GM12864 (cell line): ENCODE measurements around the gene TPSD1.

Experiments used
- DNase-seq: peaks from one replicate; pipeline ENCODE4 v3.0.0-alpha.2; 2011; ENCODE audit warnings: low read depth
- H3K4me3 ChIP-seq: 2 replicates; pipeline ENCODE4 v1.5.1; 2011; ENCODE audit warnings: mild to moderate bottlenecking, low read depth, low read length, control low read depth
- TF ChIP-seq, protein P1 (sequence below): IDR thresholded peaks from 2 replicates; pipeline ENCODE4 v1.5.1; 2011; ENCODE audit warnings: low read depth, mild to moderate bottlenecking, moderate library complexity, low read length, control low read depth, inconsistent platforms; ENCODE audit errors: missing control alignments

Gene TPSD1

DNA sequence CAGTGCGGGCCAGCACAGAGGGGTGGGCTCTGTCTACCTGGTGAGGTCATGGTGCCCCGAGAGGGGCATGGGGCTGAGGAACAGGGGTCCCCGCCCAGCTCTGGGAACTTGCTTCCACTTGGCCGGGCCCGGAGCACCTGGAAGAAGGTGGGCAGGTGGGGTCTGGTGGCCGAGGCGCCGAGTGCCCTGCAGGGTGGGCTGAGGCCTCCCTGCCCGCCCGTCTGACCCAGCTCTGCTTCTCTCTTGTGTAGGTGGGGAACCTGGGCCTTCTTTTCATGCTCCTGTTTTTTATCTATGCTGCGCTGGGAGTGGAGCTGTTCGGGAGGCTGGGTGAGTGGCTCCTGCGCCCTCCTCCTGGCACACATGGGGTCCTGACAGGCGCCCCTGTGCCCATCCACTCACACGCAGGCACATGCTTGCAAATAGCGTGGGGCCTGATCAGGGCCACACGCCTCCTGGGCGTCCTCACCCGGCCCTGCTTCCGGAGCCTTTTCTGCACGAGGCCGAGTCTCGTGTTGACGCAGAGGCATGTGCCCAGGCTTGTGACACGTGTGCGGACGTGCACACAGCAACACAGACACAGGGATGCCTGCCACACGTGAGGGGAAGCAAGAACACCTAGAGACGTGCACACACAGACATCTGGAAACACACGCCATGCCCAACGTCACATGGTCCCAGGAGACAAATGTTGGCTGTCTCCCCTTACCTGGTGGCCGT, 39.0 kb upstream of the TPSD1 start:
- TF ChIP-seq, protein P1, sequence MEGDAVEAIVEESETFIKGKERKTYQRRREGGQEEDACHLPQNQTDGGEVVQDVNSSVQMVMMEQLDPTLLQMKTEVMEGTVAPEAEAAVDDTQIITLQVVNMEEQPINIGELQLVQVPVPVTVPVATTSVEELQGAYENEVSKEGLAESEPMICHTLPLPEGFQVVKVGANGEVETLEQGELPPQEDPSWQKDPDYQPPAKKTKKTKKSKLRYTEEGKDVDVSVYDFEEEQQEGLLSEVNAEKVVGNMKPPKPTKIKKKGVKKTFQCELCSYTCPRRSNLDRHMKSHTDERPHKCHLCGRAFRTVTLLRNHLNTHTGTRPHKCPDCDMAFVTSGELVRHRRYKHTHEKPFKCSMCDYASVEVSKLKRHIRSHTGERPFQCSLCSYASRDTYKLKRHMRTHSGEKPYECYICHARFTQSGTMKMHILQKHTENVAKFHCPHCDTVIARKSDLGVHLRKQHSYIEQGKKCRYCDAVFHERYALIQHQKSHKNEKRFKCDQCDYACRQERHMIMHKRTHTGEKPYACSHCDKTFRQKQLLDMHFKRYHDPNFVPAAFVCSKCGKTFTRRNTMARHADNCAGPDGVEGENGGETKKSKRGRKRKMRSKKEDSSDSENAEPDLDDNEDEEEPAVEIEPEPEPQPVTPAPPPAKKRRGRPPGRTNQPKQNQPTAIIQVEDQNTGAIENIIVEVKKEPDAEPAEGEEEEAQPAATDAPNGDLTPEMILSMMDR, result no peak
- H3K4me3 ChIP-seq, result no peak overlapping the region
- DNase-seq, result no peak

DNA sequence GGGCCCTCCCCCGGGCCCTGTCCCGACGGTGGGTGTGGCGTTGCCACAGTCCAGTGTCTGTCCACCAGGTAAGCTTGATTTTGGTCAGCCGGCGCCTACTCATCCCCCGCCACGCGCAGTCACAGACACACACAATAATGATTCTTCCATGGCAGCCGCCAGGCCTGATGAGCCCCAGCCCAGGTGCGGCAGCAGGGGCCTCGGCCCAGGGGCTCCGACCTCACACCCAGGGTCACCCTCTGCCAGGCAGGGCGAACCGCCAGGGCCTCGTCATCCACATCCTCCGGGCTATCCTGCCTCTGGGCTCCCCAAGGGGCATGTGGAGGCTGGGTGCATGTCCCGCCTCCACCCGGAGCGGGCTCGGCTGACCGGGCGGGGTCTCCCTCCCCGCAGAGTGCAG, 38.3 kb upstream of the TPSD1 start:
- TF ChIP-seq, protein P1, result no peak
- H3K4me3 ChIP-seq, result no peak overlapping the region
- no peak for DNase-seq

DNA sequence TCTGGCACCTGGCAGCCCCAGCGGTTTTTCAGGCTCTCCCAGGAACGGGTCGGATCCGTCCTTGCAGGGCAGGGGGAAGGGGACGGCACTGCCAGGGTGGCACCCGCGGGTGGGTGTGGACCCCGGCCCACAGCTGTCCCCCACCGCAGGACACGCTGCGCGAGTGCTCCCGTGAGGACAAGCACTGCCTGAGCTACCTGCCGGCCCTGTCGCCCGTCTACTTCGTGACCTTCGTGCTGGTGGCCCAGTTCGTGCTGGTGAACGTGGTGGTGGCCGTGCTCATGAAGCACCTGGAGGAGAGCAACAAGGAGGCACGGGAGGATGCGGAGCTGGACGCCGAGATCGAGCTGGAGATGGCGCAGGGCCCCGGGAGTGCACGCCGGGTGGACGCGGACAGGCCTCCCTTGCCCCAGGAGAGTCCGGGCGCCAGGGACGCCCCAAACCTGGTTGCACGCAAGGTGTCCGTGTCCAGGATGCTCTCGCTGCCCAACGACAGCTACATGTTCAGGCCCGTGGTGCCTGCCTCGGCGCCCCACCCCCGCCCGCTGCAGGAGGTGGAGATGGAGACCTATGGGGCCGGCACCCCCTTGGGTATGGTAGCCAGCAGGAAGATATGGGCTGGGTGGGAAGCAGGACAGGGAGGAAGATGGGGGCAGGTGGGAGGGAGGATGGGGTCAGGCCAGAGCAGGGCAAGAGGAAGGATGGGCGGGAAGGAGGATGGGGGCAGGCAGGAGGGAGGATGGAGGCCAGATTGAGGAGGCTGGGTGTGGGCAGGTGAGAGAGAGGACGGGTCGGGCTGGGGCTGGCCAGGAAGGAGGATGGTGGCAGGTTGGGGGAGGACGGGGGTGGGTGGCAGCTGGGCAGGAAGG, 37.6 kb upstream of the TPSD1 start:
- no peak for DNase-seq
- H3K4me3 ChIP-seq, result no peak overlapping the region
- TF ChIP-seq, protein P1, result no peak

DNA sequence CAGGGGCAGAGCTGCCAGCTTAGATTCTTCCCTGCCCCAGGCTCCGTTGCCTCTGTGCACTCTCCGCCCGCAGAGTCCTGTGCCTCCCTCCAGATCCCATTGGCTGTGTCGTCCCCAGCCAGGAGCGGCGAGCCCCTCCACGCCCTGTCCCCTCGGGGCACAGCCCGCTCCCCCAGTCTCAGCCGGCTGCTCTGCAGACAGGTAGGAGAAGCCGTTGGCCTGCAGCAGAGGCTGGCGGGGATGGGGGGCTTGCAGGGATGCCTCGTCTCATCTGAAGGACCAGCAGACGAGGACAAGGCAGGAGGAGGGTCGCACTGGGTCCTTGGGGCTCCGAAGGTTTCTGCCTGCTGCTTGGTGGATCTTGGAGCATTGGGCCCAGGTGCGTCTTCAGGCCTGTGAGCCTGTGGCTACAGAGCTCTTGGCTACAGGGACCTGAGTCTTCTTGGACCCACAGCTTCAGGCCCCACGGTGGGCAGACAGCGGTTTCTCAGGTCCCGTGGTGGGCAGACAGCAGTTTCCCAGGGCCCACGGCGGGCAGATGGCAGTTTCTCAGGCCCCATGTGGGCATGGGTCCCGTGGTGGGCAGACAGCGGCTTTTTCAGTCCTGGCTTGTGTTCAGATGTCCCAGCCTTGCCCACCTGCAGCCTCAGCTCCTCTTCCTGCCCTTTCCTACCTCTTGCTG, 36.8 kb upstream of the TPSD1 start:
- TF ChIP-seq, protein P1, result no peak
- no peak overlapping the region for H3K4me3 ChIP-seq
- no peak for DNase-seq

DNA sequence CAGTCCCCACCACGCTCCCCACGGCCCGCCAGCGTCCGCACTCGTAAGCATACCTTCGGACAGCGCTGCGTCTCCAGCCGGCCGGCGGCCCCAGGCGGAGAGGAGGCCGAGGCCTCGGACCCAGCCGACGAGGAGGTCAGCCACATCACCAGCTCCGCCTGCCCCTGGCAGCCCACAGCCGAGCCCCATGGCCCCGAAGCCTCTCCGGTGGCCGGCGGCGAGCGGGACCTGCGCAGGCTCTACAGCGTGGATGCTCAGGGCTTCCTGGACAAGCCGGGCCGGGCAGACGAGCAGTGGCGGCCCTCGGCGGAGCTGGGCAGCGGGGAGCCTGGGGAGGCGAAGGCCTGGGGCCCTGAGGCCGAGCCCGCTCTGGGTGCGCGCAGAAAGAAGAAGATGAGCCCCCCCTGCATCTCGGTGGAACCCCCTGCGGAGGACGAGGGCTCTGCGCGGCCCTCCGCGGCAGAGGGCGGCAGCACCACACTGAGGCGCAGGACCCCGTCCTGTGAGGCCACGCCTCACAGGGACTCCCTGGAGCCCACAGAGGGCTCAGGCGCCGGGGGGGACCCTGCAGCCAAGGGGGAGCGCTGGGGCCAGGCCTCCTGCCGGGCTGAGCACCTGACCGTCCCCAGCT, 35.7 kb upstream of the TPSD1 start:
- DNase-seq, result no peak
- no peak overlapping the region for H3K4me3 ChIP-seq
- TF ChIP-seq, protein P1, result no peak

DNA sequence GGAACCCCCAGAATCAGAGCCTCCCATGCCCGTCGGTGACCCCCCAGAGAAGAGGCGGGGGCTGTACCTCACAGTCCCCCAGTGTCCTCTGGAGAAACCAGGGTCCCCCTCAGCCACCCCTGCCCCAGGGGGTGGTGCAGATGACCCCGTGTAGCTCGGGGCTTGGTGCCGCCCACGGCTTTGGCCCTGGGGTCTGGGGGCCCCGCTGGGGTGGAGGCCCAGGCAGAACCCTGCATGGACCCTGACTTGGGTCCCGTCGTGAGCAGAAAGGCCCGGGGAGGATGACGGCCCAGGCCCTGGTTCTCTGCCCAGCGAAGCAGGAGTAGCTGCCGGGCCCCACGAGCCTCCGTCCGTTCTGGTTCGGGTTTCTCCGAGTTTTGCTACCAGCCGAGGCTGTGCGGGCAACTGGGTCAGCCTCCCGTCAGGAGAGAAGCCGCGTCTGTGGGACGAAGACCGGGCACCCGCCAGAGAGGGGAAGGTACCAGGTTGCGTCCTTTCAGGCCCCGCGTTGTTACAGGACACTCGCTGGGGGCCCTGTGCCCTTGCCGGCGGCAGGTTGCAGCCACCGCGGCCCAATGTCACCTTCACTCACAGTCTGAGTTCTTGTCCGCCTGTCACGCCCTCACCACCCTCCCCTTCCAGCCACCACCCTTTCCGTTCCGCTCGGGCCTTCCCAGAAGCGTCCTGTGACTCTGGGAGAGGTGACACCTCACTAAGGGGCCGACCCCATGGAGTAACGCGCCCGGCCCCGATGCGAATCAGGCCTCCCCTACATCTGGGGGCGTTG, 34.8 kb upstream of the TPSD1 start:
- no peak overlapping the region for H3K4me3 ChIP-seq
- TF ChIP-seq, protein P1, result no peak
- DNase-seq, result no peak
